HS-27A (cell line): ENCODE results near the gene NOTCH2.
A peak's percentile ranks its signal among the peaks of the same experiment; 100 is the strongest.
"Not testable (repeated sequence)": the region's sequence is repeated elsewhere in the genome, so short reads cannot be mapped to it uniquely, and the experiment has no call there.

Experiments
- DNase-seq: peaks from one replicate; pipeline ENCODE4 v3.0.0-alpha.2; 2012; ENCODE audit warnings: low read depth, missing footprints

The NOTCH2 gene

DNA sequence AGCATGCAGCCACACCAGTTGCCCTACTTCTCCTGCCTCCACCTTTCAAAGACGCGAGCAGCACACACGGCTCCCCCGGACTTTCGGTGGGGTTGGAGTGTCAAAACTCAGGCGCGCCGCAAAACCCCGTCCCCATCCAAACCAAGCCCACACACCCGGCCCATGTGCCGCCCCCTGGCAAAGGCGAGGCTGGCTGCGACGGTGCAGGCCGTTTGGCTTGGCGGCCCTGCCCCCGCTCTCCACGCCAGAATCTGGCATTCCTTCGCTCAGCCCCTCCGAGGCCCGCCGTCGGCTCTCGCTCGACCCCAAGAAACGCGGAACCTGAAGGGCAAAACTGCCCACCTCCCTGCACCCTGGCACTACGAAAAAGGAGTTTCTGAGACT is 787 bp downstream of the NOTCH2 start:
- not testable (repeated sequence) for DNase-seq

DNA sequence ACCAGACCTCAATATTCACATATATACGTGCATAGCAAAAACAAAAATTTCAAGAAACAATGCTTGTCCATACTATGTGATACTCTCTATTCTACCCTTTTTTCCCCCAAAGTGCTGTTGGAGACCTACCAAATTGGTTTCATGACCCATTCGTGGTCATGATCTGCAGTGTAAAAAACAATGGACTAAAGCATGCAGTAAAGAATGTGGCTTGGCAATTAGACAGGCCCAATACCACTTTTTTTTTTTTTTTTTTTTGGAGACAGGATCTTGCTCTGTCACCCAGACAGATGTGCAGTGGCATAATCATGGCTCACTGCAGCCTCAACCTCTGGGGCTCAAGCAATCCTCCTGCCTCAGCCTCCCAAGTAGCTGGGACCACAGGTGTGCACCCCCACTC is 21.3 kb downstream of the NOTCH2 start:
- DNase-seq = not testable (repeated sequence)

DNA sequence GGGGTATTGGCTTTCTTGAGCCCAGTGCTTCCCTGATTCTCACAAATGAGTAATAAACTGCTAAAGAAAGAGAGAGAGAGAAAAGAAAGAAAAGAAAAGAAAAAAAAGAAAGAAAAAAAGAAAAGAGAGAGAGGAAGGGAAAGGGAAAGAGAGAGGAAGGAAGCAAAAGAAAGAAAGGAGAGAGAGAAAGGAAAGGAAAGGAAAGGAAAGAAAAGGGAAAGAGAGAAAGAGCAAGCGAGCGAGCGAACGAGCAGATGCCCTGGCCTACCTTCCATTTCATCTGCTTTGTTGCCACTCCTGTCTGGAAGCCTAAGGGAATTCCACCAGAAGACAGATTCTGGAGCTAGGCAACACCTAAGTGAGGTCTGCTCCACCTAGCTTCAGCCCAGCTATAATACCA is 27.7 kb downstream of the NOTCH2 start:
- not testable (repeated sequence) for DNase-seq

- not testable (repeated sequence) for DNase-seq
These were observed 37.2 kb downstream of the NOTCH2 start for GRCh38 chr1:120032253-120032652.

GRCh38 chr1:120023791-120024190 is 45.7 kb downstream of the NOTCH2 start:
- DNase-seq = not testable (repeated sequence)

DNA sequence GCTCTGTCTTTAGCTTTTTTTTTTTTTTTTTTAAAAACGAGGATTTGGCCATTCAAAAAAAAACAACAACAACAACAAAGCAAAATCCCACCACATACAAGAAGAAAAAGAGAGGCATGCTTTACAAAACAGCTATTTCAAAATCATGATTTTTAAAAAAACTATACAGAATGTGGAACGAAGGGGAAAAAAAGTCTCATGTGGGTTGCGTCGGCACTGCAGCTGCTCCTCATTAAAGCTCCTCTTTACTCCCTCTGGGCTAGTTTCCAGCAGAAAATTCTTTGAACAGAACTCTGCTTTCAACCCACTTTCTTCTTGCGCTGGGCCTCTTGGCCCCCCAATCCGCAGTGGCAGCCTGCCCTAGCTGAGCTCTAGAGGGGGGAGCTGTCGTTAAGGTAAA is 54.5 kb downstream of the NOTCH2 start:
- DNase-seq = not testable (repeated sequence)

GRCh38 chr1:120008320-120008719 is 61.1 kb downstream of the NOTCH2 start:
- DNase-seq = not testable (repeated sequence)

GRCh38 chr1:120007850-120008249 is 61.6 kb downstream of the NOTCH2 start:
- DNase-seq = not testable (repeated sequence)

DNA sequence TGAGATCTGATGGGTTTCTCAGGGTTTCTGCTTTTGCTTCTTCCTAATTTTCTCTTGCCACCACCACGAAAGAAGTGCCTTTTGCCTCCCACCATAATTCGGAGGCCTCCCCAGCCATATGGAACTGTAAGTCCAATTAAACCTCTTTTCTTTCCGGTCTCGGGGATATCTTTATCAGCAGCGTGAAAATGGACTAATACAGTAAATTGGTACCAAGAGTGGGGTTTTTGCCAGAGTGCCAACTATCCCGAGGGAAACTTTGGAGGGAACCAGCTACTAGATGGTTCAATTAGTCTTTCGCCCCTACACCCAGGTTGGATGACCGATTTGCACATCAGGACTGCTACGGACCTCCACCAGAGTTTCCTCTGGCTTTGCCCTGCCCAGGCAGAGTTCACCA is 68.4 kb downstream of the NOTCH2 start:
- not testable (repeated sequence) for DNase-seq

GRCh38 chr1:119996731-119997312 is 72.6 kb downstream of the NOTCH2 start:
- not testable (repeated sequence) for DNase-seq

DNA sequence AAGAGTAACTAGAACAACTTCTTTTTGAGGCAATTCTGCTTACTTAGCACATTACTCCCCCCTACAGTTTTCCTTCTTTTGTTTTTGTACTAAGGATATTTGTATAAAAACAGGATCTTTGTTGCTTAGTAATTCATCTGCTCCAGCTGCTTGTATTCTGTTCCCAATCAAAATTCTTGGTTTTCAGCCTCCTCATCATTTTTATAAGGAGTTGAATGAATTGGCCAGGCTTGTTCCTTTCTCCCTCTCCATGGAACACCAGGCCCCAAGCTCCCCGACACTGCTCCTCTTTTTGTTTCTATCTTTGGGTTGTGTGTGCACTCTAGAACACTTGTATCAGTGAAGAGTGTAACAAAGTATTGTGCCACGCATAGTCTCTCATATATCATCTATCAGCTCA is 73.5 kb downstream of the NOTCH2 start:
- not testable (repeated sequence) for DNase-seq

DNA sequence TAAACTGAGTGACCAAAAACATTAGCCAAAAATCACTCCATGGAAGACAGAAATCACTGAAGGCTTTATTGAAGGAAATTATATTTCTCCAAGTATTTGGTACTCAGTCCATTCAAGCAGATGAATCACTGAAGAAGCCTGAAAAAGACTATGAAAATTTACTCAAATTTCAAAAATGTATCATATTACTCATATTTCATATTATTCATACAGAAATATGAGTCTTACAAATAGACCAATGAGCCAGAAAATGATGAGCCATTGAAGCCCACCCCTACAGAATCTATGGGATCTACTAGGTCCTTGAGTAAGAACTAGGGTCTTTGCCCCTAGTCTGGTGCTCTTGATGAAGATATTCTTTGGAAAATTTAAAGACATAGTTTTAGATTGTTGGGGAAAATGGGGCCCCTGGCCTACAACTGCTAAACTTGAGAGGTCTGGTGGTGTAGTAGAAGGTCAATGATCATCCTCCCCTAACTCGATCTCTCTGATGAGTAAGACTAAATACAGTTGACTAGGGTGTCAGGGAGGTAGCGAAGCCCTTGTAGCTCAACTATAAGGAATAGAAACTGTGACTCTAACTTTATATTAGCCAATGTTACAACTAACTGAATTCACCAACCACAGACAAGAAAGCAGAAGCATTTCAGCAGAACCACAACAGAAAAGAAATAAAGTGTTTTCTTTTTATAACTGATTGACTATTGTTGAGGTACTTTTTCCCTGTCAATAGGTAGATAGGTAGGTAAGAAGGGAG is 81.0 kb downstream of the NOTCH2 start:
- DNase-seq = peak; percentile 59

DNA sequence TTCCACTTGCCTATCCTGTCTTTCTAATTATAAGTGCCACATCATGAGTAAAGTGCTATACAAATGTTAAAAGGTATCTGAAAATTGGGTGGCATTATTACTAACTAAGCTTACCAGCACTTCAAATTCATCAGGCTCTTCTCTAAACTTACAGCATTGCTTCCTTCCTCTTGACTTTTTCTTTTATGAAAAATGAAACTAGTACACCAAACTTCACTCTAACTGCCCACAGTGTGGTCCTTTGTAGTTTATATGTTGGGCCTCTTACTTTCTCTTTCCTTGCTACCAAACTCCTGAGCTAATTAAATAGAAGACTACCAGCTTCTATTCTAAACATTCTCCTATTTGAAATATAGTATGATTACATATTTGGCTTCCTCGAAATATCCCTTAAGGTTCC is 81.8 kb downstream of the NOTCH2 start:
- DNase-seq = no peak

- DNase-seq = peak; percentile 83
These were observed 82.3 kb downstream of the NOTCH2 start for GRCh38 chr1:119987112-119987511.

GRCh38 chr1:119986007-119986497 is 83.4 kb downstream of the NOTCH2 start:
- DNase-seq = no peak

DNA sequence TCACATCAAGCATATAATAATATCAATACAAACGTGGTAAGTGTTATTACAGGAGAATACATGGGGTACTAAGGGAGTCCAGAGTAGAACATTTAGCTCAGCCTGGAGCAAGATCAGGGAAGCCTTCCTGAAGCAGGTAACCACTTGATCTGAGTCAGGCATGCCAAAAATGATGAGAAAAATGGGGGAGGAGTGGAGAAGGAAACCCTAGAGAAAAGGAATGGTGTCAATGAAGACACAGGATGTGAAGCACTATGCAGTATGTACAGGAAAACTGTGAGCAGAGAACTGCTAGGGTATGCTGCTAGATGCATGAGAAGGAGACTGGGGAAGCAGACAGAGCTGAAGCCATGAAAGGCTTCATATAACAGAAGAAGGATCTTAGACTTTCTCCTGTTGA is 84.7 kb downstream of the NOTCH2 start:
- DNase-seq = no peak

- no peak for DNase-seq
These were observed 87.3 kb downstream of the NOTCH2 start for GRCh38 chr1:119981986-119982815.

DNA sequence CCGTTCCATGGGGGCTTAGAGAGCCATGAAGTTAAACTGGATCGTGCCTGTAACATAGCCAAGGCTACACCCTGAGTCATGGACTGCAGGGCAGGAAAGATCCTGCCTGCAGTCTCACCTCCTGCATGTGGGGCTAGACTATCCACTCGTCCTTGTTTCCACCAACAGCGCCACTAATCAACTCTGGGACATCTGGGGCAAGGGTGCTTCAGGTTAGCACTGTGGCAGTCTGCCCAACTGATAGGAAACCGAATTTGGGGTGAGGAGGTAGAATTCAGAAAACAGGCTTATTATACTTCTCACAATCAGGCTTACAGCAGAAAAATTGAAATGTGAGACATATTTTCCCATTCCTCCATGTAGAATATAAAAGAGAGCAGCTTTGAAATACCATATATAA is 88.0 kb downstream of the NOTCH2 start:
- DNase-seq = no peak

- no peak for DNase-seq
These were observed 91.4 kb downstream of the NOTCH2 start for GRCh38 chr1:119978018-119978505.

- DNase-seq = not testable (repeated sequence)
These were observed 92.2 kb downstream of the NOTCH2 start for GRCh38 chr1:119977113-119977736.

DNA sequence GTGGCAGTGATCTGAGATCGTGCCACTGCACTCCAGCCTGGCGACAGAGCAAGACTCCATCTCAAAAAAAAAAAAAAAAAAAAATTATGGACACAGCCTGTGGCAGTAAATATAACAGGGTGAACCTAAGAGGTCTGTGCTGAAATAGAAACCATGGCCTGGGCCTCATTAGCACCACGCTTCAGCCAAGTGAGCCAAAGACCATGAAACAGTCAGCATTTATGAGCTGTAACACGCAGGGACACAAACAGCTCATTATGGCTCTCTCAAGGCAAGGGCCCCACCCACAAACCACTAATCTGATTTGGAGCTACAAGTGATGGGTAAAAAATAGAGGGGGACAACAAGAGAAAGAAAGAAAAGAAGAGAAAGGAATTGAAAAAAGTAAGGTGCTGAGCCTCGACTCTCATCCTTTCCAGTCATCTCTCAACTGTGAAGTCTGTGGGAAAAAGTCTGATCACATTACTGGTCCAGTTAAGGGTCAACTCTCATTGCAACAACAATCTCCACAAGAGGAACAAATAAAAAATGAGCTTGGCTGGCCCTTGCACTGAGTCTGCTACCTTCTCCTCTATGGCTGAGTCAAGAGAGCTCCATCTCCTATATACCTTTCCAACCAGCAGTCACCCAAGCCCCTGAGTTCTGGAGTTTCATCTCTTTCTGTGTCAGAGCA is 93.7 kb downstream of the NOTCH2 start:
- DNase-seq = not testable (repeated sequence)
